ENCODE data around the gene DISP2. TPM values are rescaled to one million over a fixed set of nuclear protein-coding genes. Genes with fewer than 3 reads are reported as not detected.

The DISP2 gene
- total and polyA plus RNA-seq, 4 donors: under 0.01 to 0.23 (median under 0.01) TPM; not detected in 1

DNA sequence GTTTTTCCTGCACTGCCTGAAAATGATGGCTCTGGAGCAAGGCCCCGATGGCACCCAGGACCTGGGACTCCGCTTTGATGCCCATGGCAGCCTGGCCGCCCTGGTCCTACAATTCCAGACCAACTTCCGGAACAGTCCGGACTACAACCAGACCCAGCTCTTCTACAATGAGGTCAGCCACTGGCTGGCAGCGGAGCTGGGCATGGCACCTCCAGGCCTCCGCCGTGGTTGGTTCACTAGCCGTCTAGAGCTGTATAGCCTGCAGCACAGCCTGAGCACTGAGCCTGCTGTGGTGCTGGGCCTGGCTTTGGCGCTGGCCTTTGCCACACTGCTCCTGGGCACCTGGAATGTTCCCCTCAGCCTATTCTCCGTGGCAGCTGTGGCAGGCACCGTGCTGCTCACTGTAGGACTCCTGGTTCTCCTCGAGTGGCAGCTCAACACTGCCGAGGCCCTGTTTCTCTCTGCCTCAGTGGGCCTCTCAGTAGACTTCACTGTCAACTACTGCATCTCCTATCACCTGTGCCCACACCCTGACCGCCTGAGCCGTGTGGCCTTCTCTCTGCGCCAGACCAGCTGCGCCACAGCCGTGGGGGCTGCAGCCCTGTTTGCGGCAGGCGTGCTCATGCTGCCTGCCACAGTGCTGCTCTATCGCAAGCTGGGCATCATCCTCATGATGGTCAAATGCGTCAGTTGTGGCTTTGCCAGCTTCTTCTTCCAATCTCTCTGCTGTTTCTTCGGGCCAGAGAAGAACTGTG is 10.9 kb downstream of the DISP2 start:
- Histone ChIP-seq H3K27me3 (ENCODE audit: control insufficient read depth in 4 of 4, insufficient read depth in 4 of 4, low read length in 3 of 4) (no peaks in the 10 kb centered on the region), H3K27ac (ENCODE audit: low read depth in 1 of 2, low read length in 2 of 2) (no peak overlapping the region), H3K9ac (ENCODE audit: low read depth in 1 of 2, low read length in 2 of 2) (no peak overlapping the region), H3K36me3 (ENCODE audit: control insufficient read depth in 4 of 4, insufficient read depth in 3 of 4, low read depth in 1 of 4, low read length in 3 of 4) (no peaks in the 10 kb centered on the region), H3K4me3 (ENCODE audit: low read depth in 1 of 3, low read length in 3 of 3) (no peak overlapping the region), H3K4me1 (ENCODE audit: control insufficient read depth in 4 of 4, insufficient read depth in 4 of 4, low read length in 3 of 4) (peaks cover 6 to 24% (median 13%) of the 10 kb centered on the region in 4 donors), H3K9me3 (ENCODE audit: control insufficient read depth in 4 of 4, low read length in 3 of 4) (no peaks in the 10 kb centered on the region)
- 97% methylated on average over 24 of the region's 24 CpGs for WGBS
- TF ChIP-seq HNF4G (IDR thresholded peaks at IDR 0.05) (no peak), NR2F2 (IDR thresholded peaks at IDR 0.05) (no peak), TAF1 (conservative IDR thresholded peaks at IDR 0.05) (no peak)
- TF ChIP-seq, protein P1, sequence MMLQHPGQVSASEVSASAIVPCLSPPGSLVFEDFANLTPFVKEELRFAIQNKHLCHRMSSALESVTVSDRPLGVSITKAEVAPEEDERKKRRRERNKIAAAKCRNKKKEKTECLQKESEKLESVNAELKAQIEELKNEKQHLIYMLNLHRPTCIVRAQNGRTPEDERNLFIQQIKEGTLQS (IDR thresholded peaks at IDR 0.05): no peak
- TF ChIP-seq, protein P2, sequence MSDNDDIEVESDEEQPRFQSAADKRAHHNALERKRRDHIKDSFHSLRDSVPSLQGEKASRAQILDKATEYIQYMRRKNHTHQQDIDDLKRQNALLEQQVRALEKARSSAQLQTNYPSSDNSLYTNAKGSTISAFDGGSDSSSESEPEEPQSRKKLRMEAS (IDR thresholded peaks at IDR 0.05): no peak
- DNase-seq (ENCODE audit: low spot score): no peak

DNA sequence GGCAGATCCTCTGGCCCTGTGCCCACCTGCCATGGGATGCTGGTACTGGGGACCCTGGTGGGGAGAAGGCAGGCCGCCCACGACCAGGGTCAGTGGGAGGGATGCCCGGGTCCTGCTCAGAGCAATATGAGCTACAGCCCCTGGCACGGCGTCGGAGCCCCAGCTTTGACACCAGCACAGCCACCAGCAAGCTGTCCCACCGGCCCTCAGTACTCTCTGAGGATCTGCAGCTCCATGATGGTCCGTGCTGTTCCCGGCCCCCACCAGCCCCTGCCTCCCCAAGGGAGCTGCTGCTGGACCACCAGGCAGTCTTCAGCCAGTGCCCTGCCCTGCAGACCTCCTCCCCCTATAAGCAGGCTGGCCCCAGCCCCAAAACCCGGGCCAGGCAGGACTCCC is 11.5 kb downstream of the DISP2 start:
- WGBS: 92% methylated on average over 10 of the region's 10 CpGs
- TF ChIP-seq, protein P3, sequence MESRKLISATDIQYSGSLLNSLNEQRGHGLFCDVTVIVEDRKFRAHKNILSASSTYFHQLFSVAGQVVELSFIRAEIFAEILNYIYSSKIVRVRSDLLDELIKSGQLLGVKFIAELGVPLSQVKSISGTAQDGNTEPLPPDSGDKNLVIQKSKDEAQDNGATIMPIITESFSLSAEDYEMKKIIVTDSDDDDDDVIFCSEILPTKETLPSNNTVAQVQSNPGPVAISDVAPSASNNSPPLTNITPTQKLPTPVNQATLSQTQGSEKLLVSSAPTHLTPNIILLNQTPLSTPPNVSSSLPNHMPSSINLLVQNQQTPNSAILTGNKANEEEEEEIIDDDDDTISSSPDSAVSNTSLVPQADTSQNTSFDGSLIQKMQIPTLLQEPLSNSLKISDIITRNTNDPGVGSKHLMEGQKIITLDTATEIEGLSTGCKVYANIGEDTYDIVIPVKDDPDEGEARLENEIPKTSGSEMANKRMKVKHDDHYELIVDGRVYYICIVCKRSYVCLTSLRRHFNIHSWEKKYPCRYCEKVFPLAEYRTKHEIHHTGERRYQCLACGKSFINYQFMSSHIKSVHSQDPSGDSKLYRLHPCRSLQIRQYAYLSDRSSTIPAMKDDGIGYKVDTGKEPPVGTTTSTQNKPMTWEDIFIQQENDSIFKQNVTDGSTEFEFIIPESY (IDR thresholded peaks at IDR 0.05): no peak
- TF ChIP-seq FOXA1 (IDR thresholded peaks at IDR 0.05) (no peak), EGR1 (IDR thresholded peaks at IDR 0.05; ENCODE audit: low read depth in 2 of 2) (no peak), SP1 (IDR thresholded peaks at IDR 0.05) (no peak), HNF4G (IDR thresholded peaks at IDR 0.05) (no peak), RXRA (IDR thresholded peaks at IDR 0.05) (no peak), TAF1 (conservative IDR thresholded peaks at IDR 0.05) (no peak), JUND (IDR thresholded peaks at IDR 0.05) (no peak), YY1 (IDR thresholded peaks at IDR 0.05) (no peak), FOXA2 (IDR thresholded peaks at IDR 0.05) (no peak)
- TF ChIP-seq, protein P4, sequence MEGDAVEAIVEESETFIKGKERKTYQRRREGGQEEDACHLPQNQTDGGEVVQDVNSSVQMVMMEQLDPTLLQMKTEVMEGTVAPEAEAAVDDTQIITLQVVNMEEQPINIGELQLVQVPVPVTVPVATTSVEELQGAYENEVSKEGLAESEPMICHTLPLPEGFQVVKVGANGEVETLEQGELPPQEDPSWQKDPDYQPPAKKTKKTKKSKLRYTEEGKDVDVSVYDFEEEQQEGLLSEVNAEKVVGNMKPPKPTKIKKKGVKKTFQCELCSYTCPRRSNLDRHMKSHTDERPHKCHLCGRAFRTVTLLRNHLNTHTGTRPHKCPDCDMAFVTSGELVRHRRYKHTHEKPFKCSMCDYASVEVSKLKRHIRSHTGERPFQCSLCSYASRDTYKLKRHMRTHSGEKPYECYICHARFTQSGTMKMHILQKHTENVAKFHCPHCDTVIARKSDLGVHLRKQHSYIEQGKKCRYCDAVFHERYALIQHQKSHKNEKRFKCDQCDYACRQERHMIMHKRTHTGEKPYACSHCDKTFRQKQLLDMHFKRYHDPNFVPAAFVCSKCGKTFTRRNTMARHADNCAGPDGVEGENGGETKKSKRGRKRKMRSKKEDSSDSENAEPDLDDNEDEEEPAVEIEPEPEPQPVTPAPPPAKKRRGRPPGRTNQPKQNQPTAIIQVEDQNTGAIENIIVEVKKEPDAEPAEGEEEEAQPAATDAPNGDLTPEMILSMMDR (IDR thresholded peaks at IDR 0.05; ENCODE audit: low read depth, low read length, missing input control): no peak
- TF ChIP-seq, protein P5, sequence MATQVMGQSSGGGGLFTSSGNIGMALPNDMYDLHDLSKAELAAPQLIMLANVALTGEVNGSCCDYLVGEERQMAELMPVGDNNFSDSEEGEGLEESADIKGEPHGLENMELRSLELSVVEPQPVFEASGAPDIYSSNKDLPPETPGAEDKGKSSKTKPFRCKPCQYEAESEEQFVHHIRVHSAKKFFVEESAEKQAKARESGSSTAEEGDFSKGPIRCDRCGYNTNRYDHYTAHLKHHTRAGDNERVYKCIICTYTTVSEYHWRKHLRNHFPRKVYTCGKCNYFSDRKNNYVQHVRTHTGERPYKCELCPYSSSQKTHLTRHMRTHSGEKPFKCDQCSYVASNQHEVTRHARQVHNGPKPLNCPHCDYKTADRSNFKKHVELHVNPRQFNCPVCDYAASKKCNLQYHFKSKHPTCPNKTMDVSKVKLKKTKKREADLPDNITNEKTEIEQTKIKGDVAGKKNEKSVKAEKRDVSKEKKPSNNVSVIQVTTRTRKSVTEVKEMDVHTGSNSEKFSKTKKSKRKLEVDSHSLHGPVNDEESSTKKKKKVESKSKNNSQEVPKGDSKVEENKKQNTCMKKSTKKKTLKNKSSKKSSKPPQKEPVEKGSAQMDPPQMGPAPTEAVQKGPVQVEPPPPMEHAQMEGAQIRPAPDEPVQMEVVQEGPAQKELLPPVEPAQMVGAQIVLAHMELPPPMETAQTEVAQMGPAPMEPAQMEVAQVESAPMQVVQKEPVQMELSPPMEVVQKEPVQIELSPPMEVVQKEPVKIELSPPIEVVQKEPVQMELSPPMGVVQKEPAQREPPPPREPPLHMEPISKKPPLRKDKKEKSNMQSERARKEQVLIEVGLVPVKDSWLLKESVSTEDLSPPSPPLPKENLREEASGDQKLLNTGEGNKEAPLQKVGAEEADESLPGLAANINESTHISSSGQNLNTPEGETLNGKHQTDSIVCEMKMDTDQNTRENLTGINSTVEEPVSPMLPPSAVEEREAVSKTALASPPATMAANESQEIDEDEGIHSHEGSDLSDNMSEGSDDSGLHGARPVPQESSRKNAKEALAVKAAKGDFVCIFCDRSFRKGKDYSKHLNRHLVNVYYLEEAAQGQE (IDR thresholded peaks at IDR 0.05): no peak
- TF ChIP-seq, protein P2 (IDR thresholded peaks at IDR 0.05): no peak
- TF ChIP-seq, protein P1 (IDR thresholded peaks at IDR 0.05): no peak
- Histone ChIP-seq H3K9ac (ENCODE audit: low read depth in 1 of 2, low read length in 2 of 2) (no peak overlapping the region), H3K4me1 (ENCODE audit: control insufficient read depth in 4 of 4, insufficient read depth in 4 of 4, low read length in 3 of 4) (peaks cover 6 to 24% (median 13%) of the 10 kb centered on the region in 4 donors), H3K27me3 (ENCODE audit: control insufficient read depth in 4 of 4, insufficient read depth in 4 of 4, low read length in 3 of 4) (no peaks in the 10 kb centered on the region), H3K27ac (ENCODE audit: low read depth in 1 of 2, low read length in 2 of 2) (no peak overlapping the region), H3K9me3 (ENCODE audit: control insufficient read depth in 4 of 4, low read length in 3 of 4) (no peaks in the 10 kb centered on the region), H3K36me3 (ENCODE audit: control insufficient read depth in 4 of 4, insufficient read depth in 3 of 4, low read depth in 1 of 4, low read length in 3 of 4) (no peaks in the 10 kb centered on the region), H3K4me3 (ENCODE audit: low read depth in 1 of 3, low read length in 3 of 3) (no peak overlapping the region)
- DNase-seq (ENCODE audit: low spot score): no peak

All from liver (tissue), 9 donors.